Measurements from ENCODE around the gene PHC2.
A peak's percentile ranks its signal among the peaks of the same experiment; 100 is the strongest.

Gene PHC2

DNA sequence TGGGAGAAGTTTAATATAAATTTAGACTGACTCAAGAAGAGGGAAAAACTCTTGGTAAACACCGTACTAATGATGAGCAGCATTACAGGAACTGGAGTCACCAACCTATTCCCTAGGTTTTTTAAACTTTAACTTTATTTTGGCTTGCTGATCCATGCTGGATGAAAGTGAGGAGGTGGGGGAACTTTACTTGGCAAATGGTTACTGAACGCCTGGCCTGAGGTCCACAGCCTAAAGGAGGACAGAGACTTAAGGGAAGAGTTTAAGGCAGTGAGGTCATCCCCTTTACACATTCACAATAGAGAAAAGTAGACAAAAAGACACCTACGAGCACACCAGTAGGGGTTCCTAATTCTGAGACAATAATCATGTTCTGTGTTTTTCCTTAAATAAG, 84.4 kb downstream of the PHC2 start:
- no peak for TF ChIP-seq TAF1 (IDR thresholded peaks at IDR 0.05; ENCODE audit: low read depth)

GRCh38 chr1:33344896-33345560, 85.9 kb downstream of the PHC2 start:
- TF ChIP-seq TEAD4 (IDR thresholded peaks at IDR 0.05): no peak
- TF ChIP-seq ZBTB7A (IDR thresholded peaks at IDR 0.05; ENCODE audit: low read depth): no peak
- TF ChIP-seq TAF1 (IDR thresholded peaks at IDR 0.05; ENCODE audit: low read depth): no peak
- TF ChIP-seq EGR1 (IDR thresholded peaks at IDR 0.05): no peak
- no peak for TF ChIP-seq USF1 (IDR thresholded peaks at IDR 0.05)
- no peak for TF ChIP-seq RAD21 (IDR thresholded peaks at IDR 0.05; ENCODE audit: low read depth)
- no peak for TF ChIP-seq MAX (IDR thresholded peaks at IDR 0.05)
- no peak for TF ChIP-seq FOXM1 (IDR thresholded peaks at IDR 0.05; ENCODE audit: borderline replicate concordance, low read depth)
- no peak for TF ChIP-seq CEBPB (IDR thresholded peaks at IDR 0.05)
- no peak for TF ChIP-seq NFIC (IDR thresholded peaks at IDR 0.05)
- TF ChIP-seq CREB1 (IDR thresholded peaks at IDR 0.05; ENCODE audit: low read depth): no peak
- TF ChIP-seq YY1 (IDR thresholded peaks at IDR 0.05; ENCODE audit: low read depth): no peak

DNA sequence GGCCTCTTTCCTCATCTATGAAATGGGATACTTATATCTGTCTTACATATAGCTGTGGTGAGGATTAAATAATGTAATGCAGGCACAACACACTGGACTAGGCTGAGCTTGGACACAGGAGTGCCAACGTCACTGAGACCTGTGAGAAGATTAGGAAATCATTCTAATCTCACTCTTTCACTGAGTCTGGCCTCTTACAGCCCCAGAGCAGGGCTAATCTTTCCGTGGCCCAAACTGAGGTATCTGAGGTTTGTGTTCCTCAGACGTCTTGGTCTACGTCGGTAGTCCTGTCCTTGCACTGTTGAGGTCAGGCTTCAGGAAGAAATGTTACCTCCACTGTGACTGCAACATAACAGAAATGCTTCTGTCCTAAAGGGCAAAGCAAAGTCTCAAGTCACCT, 87.4 kb downstream of the PHC2 start:
- TF ChIP-seq TAF1 (IDR thresholded peaks at IDR 0.05; ENCODE audit: low read depth): no peak
- no peak for TF ChIP-seq NFIC (IDR thresholded peaks at IDR 0.05)
- TF ChIP-seq EGR1 (IDR thresholded peaks at IDR 0.05): no peak
- TF ChIP-seq ZBTB7A (IDR thresholded peaks at IDR 0.05; ENCODE audit: low read depth): no peak
- TF ChIP-seq YY1 (IDR thresholded peaks at IDR 0.05; ENCODE audit: low read depth): no peak
- no peak for TF ChIP-seq FOXM1 (IDR thresholded peaks at IDR 0.05; ENCODE audit: borderline replicate concordance, low read depth)
- no peak for TF ChIP-seq RAD21 (IDR thresholded peaks at IDR 0.05; ENCODE audit: low read depth)
- TF ChIP-seq CEBPB (IDR thresholded peaks at IDR 0.05): no peak
- no peak for TF ChIP-seq TCF12 (IDR thresholded peaks at IDR 0.05; ENCODE audit: low read depth)
- no peak for TF ChIP-seq CREB1 (IDR thresholded peaks at IDR 0.05; ENCODE audit: low read depth)

DNA sequence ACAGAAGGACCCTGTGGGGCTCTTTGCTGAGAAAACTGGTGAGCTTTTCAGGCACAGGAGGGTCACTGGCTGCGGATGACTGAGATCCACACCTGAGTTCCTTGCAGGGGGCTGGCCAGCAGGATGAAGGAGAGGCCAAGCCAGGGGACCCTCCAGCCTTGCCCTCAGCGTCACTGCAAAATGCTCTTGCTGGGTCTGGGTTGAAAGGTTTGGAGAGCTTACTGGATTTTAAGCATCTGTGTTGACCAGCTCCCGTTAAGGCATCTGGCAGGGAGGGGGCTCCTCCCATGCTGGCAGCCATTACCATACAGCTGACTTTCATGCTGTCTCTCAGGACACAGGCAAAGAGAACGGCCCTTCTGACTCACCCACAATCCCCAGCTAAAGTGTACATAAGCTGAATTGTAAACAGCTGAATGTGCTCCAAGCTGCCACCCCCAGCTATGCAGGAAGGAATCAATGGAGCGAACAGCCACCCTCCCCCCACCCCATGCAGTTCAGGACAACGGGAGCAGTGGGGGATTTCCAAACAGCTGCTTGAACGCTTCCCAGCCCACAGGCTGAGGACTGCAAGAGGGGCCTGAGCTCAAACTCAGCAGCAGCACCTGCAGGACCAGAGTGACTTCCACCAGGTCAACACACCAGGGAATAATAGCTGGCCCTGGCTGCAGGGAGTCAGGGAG, 88.7 kb downstream of the PHC2 start:
- TF ChIP-seq MAX (IDR thresholded peaks at IDR 0.05) (no peak), EP300 (IDR thresholded peaks at IDR 0.05; ENCODE audit: borderline replicate concordance) (no peak), NFIC (IDR thresholded peaks at IDR 0.05) (peak; percentile 25; the same call in 1 of the 2 replicates)

- TF ChIP-seq USF1 (IDR thresholded peaks at IDR 0.05) (no peak), TEAD4 (IDR thresholded peaks at IDR 0.05) (no peak), NFIC (IDR thresholded peaks at IDR 0.05) (no peak), FOXM1 (IDR thresholded peaks at IDR 0.05; ENCODE audit: borderline replicate concordance, low read depth) (no peak), MAX (IDR thresholded peaks at IDR 0.05) (no peak), RAD21 (IDR thresholded peaks at IDR 0.05; ENCODE audit: low read depth) (no peak), EP300 (IDR thresholded peaks at IDR 0.05; ENCODE audit: borderline replicate concordance) (no peak), ZBTB7A (IDR thresholded peaks at IDR 0.05; ENCODE audit: low read depth) (no peak), CREB1 (IDR thresholded peaks at IDR 0.05; ENCODE audit: low read depth) (no peak), CEBPB (IDR thresholded peaks at IDR 0.05) (no peak), YY1 (IDR thresholded peaks at IDR 0.05; ENCODE audit: low read depth) (no peak), TAF1 (IDR thresholded peaks at IDR 0.05; ENCODE audit: low read depth) (no peak)
- TF ChIP-seq, protein P1, sequence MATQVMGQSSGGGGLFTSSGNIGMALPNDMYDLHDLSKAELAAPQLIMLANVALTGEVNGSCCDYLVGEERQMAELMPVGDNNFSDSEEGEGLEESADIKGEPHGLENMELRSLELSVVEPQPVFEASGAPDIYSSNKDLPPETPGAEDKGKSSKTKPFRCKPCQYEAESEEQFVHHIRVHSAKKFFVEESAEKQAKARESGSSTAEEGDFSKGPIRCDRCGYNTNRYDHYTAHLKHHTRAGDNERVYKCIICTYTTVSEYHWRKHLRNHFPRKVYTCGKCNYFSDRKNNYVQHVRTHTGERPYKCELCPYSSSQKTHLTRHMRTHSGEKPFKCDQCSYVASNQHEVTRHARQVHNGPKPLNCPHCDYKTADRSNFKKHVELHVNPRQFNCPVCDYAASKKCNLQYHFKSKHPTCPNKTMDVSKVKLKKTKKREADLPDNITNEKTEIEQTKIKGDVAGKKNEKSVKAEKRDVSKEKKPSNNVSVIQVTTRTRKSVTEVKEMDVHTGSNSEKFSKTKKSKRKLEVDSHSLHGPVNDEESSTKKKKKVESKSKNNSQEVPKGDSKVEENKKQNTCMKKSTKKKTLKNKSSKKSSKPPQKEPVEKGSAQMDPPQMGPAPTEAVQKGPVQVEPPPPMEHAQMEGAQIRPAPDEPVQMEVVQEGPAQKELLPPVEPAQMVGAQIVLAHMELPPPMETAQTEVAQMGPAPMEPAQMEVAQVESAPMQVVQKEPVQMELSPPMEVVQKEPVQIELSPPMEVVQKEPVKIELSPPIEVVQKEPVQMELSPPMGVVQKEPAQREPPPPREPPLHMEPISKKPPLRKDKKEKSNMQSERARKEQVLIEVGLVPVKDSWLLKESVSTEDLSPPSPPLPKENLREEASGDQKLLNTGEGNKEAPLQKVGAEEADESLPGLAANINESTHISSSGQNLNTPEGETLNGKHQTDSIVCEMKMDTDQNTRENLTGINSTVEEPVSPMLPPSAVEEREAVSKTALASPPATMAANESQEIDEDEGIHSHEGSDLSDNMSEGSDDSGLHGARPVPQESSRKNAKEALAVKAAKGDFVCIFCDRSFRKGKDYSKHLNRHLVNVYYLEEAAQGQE (IDR thresholded peaks at IDR 0.05; ENCODE audit: low read depth): no peak
These were observed 89.7 kb downstream of the PHC2 start for GRCh38 chr1:33341190-33341589.

GRCh38 chr1:33339413-33339812, 91.5 kb downstream of the PHC2 start:
- no peak for TF ChIP-seq TAF1 (IDR thresholded peaks at IDR 0.05; ENCODE audit: low read depth)
- no peak for TF ChIP-seq TCF12 (IDR thresholded peaks at IDR 0.05; ENCODE audit: low read depth)
- TF ChIP-seq MAX (IDR thresholded peaks at IDR 0.05): no peak

GRCh38 chr1:33338440-33339211, 92.3 kb downstream of the PHC2 start:
- TF ChIP-seq EGR1 (IDR thresholded peaks at IDR 0.05): no peak
- TF ChIP-seq USF1 (IDR thresholded peaks at IDR 0.05): no peak
- TF ChIP-seq, protein P1 (IDR thresholded peaks at IDR 0.05; ENCODE audit: low read depth): no peak
- no peak for TF ChIP-seq TCF12 (IDR thresholded peaks at IDR 0.05; ENCODE audit: low read depth)
- TF ChIP-seq NFIC (IDR thresholded peaks at IDR 0.05): no peak
- no peak for TF ChIP-seq MAX (IDR thresholded peaks at IDR 0.05)
- TF ChIP-seq TEAD4 (IDR thresholded peaks at IDR 0.05): no peak
- no peak for TF ChIP-seq CEBPB (IDR thresholded peaks at IDR 0.05)
- TF ChIP-seq RAD21 (IDR thresholded peaks at IDR 0.05; ENCODE audit: low read depth): no peak
- TF ChIP-seq TAF1 (IDR thresholded peaks at IDR 0.05; ENCODE audit: low read depth): no peak
- TF ChIP-seq EP300 (IDR thresholded peaks at IDR 0.05; ENCODE audit: borderline replicate concordance): no peak
- TF ChIP-seq FOXM1 (IDR thresholded peaks at IDR 0.05; ENCODE audit: borderline replicate concordance, low read depth): no peak
- no peak for TF ChIP-seq ZBTB7A (IDR thresholded peaks at IDR 0.05; ENCODE audit: low read depth)
- no peak for TF ChIP-seq CREB1 (IDR thresholded peaks at IDR 0.05; ENCODE audit: low read depth)
- TF ChIP-seq YY1 (IDR thresholded peaks at IDR 0.05; ENCODE audit: low read depth): no peak
